ENCODE measurements around the gene TTC9C.
"Not testable (repeated sequence)": the region's sequence is repeated elsewhere in the genome, so short reads cannot be mapped to it uniquely, and the experiment has no call there.

TTC9C gene

GRCh38 chr11:62728171-62728988 lies at the start of gene TTC9C:
TSS of gene TTC9C (plus strand) at chr11:62728486. CDS start at chr11:62728849, 363 bp downstream.
- peak; percentile 91 for DNase-seq

GRCh38 chr11:62678770-62679696 lies 49.3 kb upstream of the TTC9C start, which contains the start of gene UBXN1:
TSS of gene UBXN1 (minus strand) at chr11:62679073. CDS start at chr11:62678923, 150 bp downstream.
- DNase-seq, result peak; percentile 97 to 98

- peak; percentile 47 to 55 for DNase-seq
These were observed 47.5 kb upstream of the TTC9C start for GRCh38 chr11:62680825-62681240.

- DNase-seq, result no peak
These were observed 45.8 kb upstream of the TTC9C start for GRCh38 chr11:62682518-62682917.

- DNase-seq, result no peak
These were observed 40.5 kb upstream of the TTC9C start for GRCh38 chr11:62687508-62688396.

- no peak for DNase-seq
These were observed 39.8 kb upstream of the TTC9C start for GRCh38 chr11:62688491-62688890.

GRCh38 chr11:62689421-62690183 lies 38.7 kb upstream of the TTC9C start, which contains the start of gene LRRN4CL:
TSS of gene LRRN4CL (minus strand) at chr11:62689530. CDS start at chr11:62688508, 1,022 bp downstream.
- no peak for DNase-seq

- DNase-seq, result not testable (repeated sequence)
These were observed 34.7 kb upstream of the TTC9C start for GRCh38 chr11:62693624-62694023.

- DNase-seq, result peak; percentile 68 to 87
These were observed 33.7 kb upstream of the TTC9C start for GRCh38 chr11:62694455-62695167.

GRCh38 chr11:62702246-62702645 lies 26.0 kb upstream of the TTC9C start:
- DNase-seq, result peak; percentile 87 to 91

- not testable (repeated sequence) for DNase-seq
These were observed 24.4 kb upstream of the TTC9C start for GRCh38 chr11:62703921-62704320.

GRCh38 chr11:62705413-62705812 lies 22.9 kb upstream of the TTC9C start:
- DNase-seq, result no peak

- DNase-seq, result peak; percentile 88 to 97
These were observed 22.1 kb upstream of the TTC9C start for GRCh38 chr11:62705880-62706849.

GRCh38 chr11:62706850-62707247 lies 21.4 kb upstream of the TTC9C start:
- no peak for DNase-seq

GRCh38 chr11:62707277-62707861 lies 20.9 kb upstream of the TTC9C start, which contains the start of the genes BSCL2 and GNG3:
TSS of gene BSCL2 (minus strand) at chr11:62707424. CDS start at chr11:62707195, 229 bp downstream.
TSS of gene GNG3 (plus strand) at chr11:62707676. CDS start at chr11:62708296, 620 bp downstream.
- no peak for DNase-seq

GRCh38 chr11:62708392-62708791 lies 19.9 kb upstream of the TTC9C start:
- no peak for DNase-seq

GRCh38 chr11:62708793-62709192 lies 19.5 kb upstream of the TTC9C start:
- no peak for DNase-seq

GRCh38 chr11:62709247-62710000 lies 18.9 kb upstream of the TTC9C start:
- DNase-seq, result peak; percentile 97 to 99
